HEK293 (cell line): Measurements from ENCODE around the gene NF2.

Experiments used
- CTCF ChIA-PET: fragments of 350-600 bp; formaldehyde crosslinking; extraction: SDS; loops from one replicate; lab custom pipeline; 2021; ENCODE audit warnings: antibody characterized with exemption; lab: Yijun Ruan, JAX
- POLR2A ChIA-PET: fragments of 300-600 bp; formaldehyde crosslinking; extraction: SDS; loops from one replicate; lab custom pipeline; 2020; ENCODE audit warnings: antibody characterized with exemption, inconsistent platforms; lab: Yijun Ruan, JAX
- H3K27ac ChIP-seq: fragments of 200-500 bp; sonication (Bioruptor generic); 2 replicates; pipeline ENCODE4 v1.5.1; 2014; ENCODE audit warnings: low read depth, low read length, control low read depth, inconsistent platforms; ENCODE audit errors: extremely low read depth
- H3K36me3 ChIP-seq, 2 experiments: fragments of 200-500 bp in 1 of 2; sonication (Bioruptor generic) in 1 of 2; 1 replicate in 1 of 2; 2 replicates in 1 of 2; pipeline ENCODE4 v1.5.1; 2014 to 2017; ENCODE audit warnings: inconsistent platforms in 2 of 2, low read length in 2 of 2; ENCODE audit not compliant: control insufficient read depth in 2 of 2, insufficient read depth in 1 of 2
- H3K4me1 ChIP-seq: fragments of 200-500 bp; sonication (Bioruptor generic); 2 replicates; pipeline ENCODE4 v1.5.1; 2014; ENCODE audit warnings: mild to moderate bottlenecking, low read length, inconsistent platforms; ENCODE audit not compliant: control insufficient read depth, insufficient read depth
- H3K4me3 ChIP-seq: 2 replicates; pipeline ENCODE4 v1.5.1; 2011; ENCODE audit warnings: low read depth, mild to moderate bottlenecking, control low read depth, low read length, moderate library complexity
- H3K9me3 ChIP-seq: fragments of 200-500 bp; sonication (Bioruptor generic); 2 replicates; pipeline ENCODE4 v1.5.1; 2014; ENCODE audit warnings: low read depth, low read length, inconsistent platforms; ENCODE audit not compliant: control insufficient read depth, insufficient read depth
- FEZF1 ChIP-seq: fragments of 450-650 bp; formaldehyde crosslinking; IDR thresholded peaks from 2 replicates; pipeline ENCODE4 v1.5.1; 2016; ENCODE audit warnings: missing biosample characterization, missing genetic modification characterization
- KLF17 ChIP-seq: fragments of 450-650 bp; formaldehyde crosslinking; IDR thresholded peaks from 2 replicates; pipeline ENCODE4 v1.5.1; 2016; ENCODE audit warnings: missing biosample characterization, missing genetic modification characterization
- OSR2 ChIP-seq: fragments of 450-650 bp; formaldehyde crosslinking; IDR thresholded peaks from 2 replicates; pipeline ENCODE4 v1.5.1; 2016; ENCODE audit warnings: missing biosample characterization, missing genetic modification characterization
- OVOL3 ChIP-seq: fragments of 450-650 bp; formaldehyde crosslinking; IDR thresholded peaks from 2 replicates; pipeline ENCODE4 v1.5.1; 2016; ENCODE audit warnings: missing biosample characterization, missing genetic modification characterization
- PRDM1 ChIP-seq: fragments of 450-650 bp; formaldehyde crosslinking; IDR thresholded peaks from 2 replicates; pipeline ENCODE4; 2016; ENCODE audit warnings: missing biosample characterization, missing genetic modification characterization
- PRDM4 ChIP-seq: fragments of 450-650 bp; formaldehyde crosslinking; IDR thresholded peaks from 2 replicates; pipeline ENCODE4 v1.5.1; 2017; ENCODE audit warnings: missing biosample characterization, missing genetic modification characterization
- PRDM6 ChIP-seq: fragments of 450-650 bp; formaldehyde crosslinking; IDR thresholded peaks from 2 replicates; pipeline ENCODE4 v1.5.1; 2017; ENCODE audit warnings: missing biosample characterization, missing genetic modification characterization
- ZBTB17 ChIP-seq: fragments of 450-650 bp; formaldehyde crosslinking; IDR thresholded peaks from 2 replicates; pipeline ENCODE4 v1.5.1; 2016; ENCODE audit warnings: missing biosample characterization, missing genetic modification characterization
- ZNF169 ChIP-seq: fragments of 450-650 bp; formaldehyde crosslinking; IDR thresholded peaks from 2 replicates; pipeline ENCODE4 v1.5.1; 2016; ENCODE audit warnings: missing biosample characterization, missing genetic modification characterization
- ZNF335 ChIP-seq: fragments of 450-650 bp; formaldehyde crosslinking; conservative IDR thresholded peaks from 2 replicates; pipeline ENCODE4 v1.5.1; 2016; ENCODE audit warnings: missing biosample characterization, missing genetic modification characterization
- ZNF341 ChIP-seq: fragments of 450-650 bp; formaldehyde crosslinking; IDR thresholded peaks from 2 replicates; pipeline ENCODE4; 2016; ENCODE audit warnings: low read depth, missing biosample characterization, missing genetic modification characterization
- ZNF366 ChIP-seq: fragments of 450-650 bp; formaldehyde crosslinking; conservative IDR thresholded peaks from 2 replicates; pipeline ENCODE4 v1.5.1; 2016; ENCODE audit warnings: missing biosample characterization, missing genetic modification characterization
- ZNF555 ChIP-seq: fragments of 450-650 bp; formaldehyde crosslinking; conservative IDR thresholded peaks from 2 replicates; pipeline ENCODE4 v1.5.1; 2017; ENCODE audit warnings: missing biosample characterization, mild to moderate bottlenecking, missing genetic modification characterization, inconsistent platforms
- ZNF561 ChIP-seq: fragments of 450-650 bp; IDR thresholded peaks from 2 replicates; pipeline ENCODE4 v1.5.1; 2018; ENCODE audit warnings: missing biosample characterization, missing genetic modification characterization, borderline replicate concordance
- ZNF624 ChIP-seq: fragments of 450-650 bp; formaldehyde crosslinking; IDR thresholded peaks from 2 replicates; pipeline ENCODE4 v1.5.1; 2017; ENCODE audit warnings: missing biosample characterization, missing genetic modification characterization
- TF ChIP-seq, protein P1 (sequence below): fragments of 450-650 bp; formaldehyde crosslinking; IDR thresholded peaks from 2 replicates; pipeline ENCODE4 v1.5.1; 2017; ENCODE audit warnings: missing biosample characterization, missing genetic modification characterization
- TF ChIP-seq, protein P2 (sequence below): fragments of 450-650 bp; formaldehyde crosslinking; IDR thresholded peaks from 2 replicates; pipeline ENCODE4 v1.5.1; 2016; ENCODE audit warnings: missing biosample characterization, missing genetic modification characterization

Gene NF2

GRCh38 chr22:29628996-29629902 lies 25.8 kb downstream of the NF2 start:
- peaks cover 28% of the 10 kb centered on the region for H3K4me1 ChIP-seq
- POLR2A ChIA-PET, result interaction anchor here (0.6 kb wide), 1 partner anchor 50 kb away, joined by 6 read pairs; no protein-coding TSS in a partner anchor
- TF ChIP-seq ZNF555 (tag by site-specific recombination), result no peak
- peak; percentile 26; the same call in 1 of the 2 replicates for TF ChIP-seq OSR2 (tag by site-specific recombination)
- TF ChIP-seq ZNF366, result 0 out of 2 replicates have a peak, but pooled peaks have one; percentile 11
- peak; percentile 71; the same call in 1 of the 2 replicates for TF ChIP-seq OVOL3 (tag by site-specific recombination)
- TF ChIP-seq ZBTB17 (tag by site-specific recombination), result peak; percentile 77
- TF ChIP-seq PRDM1 (tag by site-specific recombination), result peak; percentile 77
- TF ChIP-seq FEZF1 (tag by site-specific recombination), result peak; percentile 65
- TF ChIP-seq PRDM6 (tag by site-specific recombination), result peak; percentile 64
- no peak for TF ChIP-seq ZNF169 (tag by site-specific recombination)
- TF ChIP-seq ZNF341 (tag by site-specific recombination), result 0 out of 2 replicates have a peak, but pooled peaks have one; percentile 27
- TF ChIP-seq ZNF561 (tag by site-specific recombination), result 0 out of 2 replicates have a peak, but pooled peaks have one; percentile 47
- peak; percentile 48 for TF ChIP-seq ZNF335 (tag by site-specific recombination)
- TF ChIP-seq KLF17 (tag by site-specific recombination), result no peak
- TF ChIP-seq, all 188 proteins: peak for 10
- Histone ChIP-seq H3K4me3 (no peak overlapping the region), H3K27ac (no peak overlapping the region), H3K9me3 (no peaks in the 10 kb centered on the region), H3K36me3 (peaks cover 0 to 5% of the 10 kb centered on the region in 2 experiments; a peak in 1 of 3 replicates)
- CTCF ChIA-PET, result interaction anchor here (0.6 to 3.0 kb wide), 9 partner anchors 8 to 1659 kb away, joined by 3 to 13 read pairs (median 3); no protein-coding TSS in a partner anchor

DNA sequence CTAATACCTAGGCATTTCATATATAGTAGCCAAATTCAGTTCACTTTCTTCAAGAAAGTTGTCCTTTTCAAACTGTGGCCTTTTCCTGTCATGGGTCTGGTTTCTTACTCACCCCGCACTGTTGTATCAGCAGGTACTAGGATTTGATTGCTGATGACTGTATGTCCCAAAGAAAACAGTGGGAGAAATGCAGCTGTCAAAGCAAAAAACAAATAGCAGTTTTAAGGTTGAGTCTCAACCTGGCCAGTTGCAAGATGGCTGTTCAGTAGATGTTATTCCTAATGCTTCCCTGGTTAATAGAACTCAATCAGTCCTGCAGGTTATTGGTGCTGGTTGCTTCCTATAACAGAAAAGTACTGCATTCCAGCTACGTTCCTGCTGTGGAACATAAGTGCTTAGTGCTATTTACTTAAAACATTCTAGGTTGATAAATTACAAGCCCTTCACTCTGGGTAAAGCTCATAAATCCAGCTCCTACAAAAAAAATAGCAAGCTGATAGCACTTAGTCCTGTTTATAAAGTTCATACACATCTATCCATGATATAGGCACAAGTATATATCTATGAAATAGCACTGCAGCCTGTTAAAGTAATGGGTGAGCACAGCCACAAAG lies 26.6 kb downstream of the NF2 start:
- Histone ChIP-seq H3K36me3 (peaks cover 0 to 5% of the 10 kb centered on the region in 2 experiments; a peak in 1 of 3 replicates), H3K9me3 (no peaks in the 10 kb centered on the region), H3K4me1 (peaks cover 27% of the 10 kb centered on the region), H3K27ac (no peak overlapping the region), H3K4me3 (no peak overlapping the region)
- ChIA-PET CTCF (interaction anchor here (0.6 to 3.0 kb wide), 8 partner anchors 9 to 1660 kb away, joined by 3 to 13 read pairs (median 6); no protein-coding TSS in a partner anchor), POLR2A (interaction anchor here (0.6 kb wide), 1 partner anchor 144 kb away, joined by 6 read pairs; no protein-coding TSS in a partner anchor)
- TF ChIP-seq PRDM6 (tag by site-specific recombination), result peak; percentile 34; the same call in 1 of the 2 replicates
- TF ChIP-seq PRDM4 (tag by site-specific recombination), result 0 out of 2 replicates have a peak, but pooled peaks have one; percentile 12
- TF ChIP-seq, protein P1, sequence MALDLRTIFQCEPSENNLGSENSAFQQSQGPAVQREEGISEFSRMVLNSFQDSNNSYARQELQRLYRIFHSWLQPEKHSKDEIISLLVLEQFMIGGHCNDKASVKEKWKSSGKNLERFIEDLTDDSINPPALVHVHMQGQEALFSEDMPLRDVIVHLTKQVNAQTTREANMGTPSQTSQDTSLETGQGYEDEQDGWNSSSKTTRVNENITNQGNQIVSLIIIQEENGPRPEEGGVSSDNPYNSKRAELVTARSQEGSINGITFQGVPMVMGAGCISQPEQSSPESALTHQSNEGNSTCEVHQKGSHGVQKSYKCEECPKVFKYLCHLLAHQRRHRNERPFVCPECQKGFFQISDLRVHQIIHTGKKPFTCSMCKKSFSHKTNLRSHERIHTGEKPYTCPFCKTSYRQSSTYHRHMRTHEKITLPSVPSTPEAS (tag by site-specific recombination), result no peak
- TF ChIP-seq ZNF624, result no peak
- TF ChIP-seq, protein P2, sequence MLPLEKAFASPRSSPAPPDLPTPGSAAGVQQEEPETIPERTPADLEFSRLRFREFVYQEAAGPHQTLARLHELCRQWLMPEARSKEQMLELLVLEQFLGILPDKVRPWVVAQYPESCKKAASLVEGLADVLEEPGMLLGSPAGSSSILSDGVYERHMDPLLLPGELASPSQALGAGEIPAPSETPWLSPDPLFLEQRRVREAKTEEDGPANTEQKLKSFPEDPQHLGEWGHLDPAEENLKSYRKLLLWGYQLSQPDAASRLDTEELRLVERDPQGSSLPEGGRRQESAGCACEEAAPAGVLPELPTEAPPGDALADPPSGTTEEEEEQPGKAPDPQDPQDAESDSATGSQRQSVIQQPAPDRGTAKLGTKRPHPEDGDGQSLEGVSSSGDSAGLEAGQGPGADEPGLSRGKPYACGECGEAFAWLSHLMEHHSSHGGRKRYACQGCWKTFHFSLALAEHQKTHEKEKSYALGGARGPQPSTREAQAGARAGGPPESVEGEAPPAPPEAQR (tag by site-specific recombination), result no peak
